CD8-positive, alpha-beta memory T cell (primary cell): ENCODE results near the gene RNF169. TPM values are rescaled to one million over a fixed set of nuclear protein-coding genes. Genes with fewer than 3 reads are reported as not detected.
"Not testable (repeated sequence)": the region's sequence is repeated elsewhere in the genome, so short reads cannot be mapped to it uniquely, and the experiment has no call there.

Source experiments
- CTCF ChIA-PET: fragments of 350-600 bp; sonication (Branson Sonifier 250); formaldehyde crosslinking; loops from one replicate; lab custom pipeline; 2021; ENCODE audit warnings: antibody characterized with exemption; lab: Charles Lee
- POLR2A ChIA-PET: fragments of 350-600 bp; sonication (Branson Sonifier 250); formaldehyde crosslinking; loops from one replicate; lab custom pipeline; 2021; ENCODE audit warnings: antibody characterized with exemption; lab: Charles Lee
- DNase-seq, 5 donors: peaks; one replicate each; pipeline versions ENCODE4 v3.0.0 to v3.0.0-alpha.2; 2020 to 2022; ENCODE audit warnings: mixed read lengths in 1 of 5
- H3K27ac ChIP-seq: one replicate; pipeline ENCODE4 v1.7.0; 2013; ENCODE audit warnings: low read depth, mild to moderate bottlenecking, low read length, moderate library complexity
- H3K27me3 ChIP-seq: 2 replicates; pipeline ENCODE4 v1.7.0; 2013; ENCODE audit warnings: low read length, mild to moderate bottlenecking; ENCODE audit not compliant: insufficient read depth, poor library complexity, severe bottlenecking
- H3K36me3 ChIP-seq: 2 replicates; pipeline ENCODE4 v1.7.0; 2013; ENCODE audit warnings: mild to moderate bottlenecking, low read length, moderate library complexity; ENCODE audit not compliant: insufficient read depth
- H3K4me1 ChIP-seq: 2 replicates; pipeline ENCODE4 v1.7.0; 2013; ENCODE audit warnings: mild to moderate bottlenecking, low read length, moderate library complexity; ENCODE audit not compliant: insufficient read depth
- H3K4me3 ChIP-seq: 2 replicates; pipeline ENCODE4 v1.7.0; 2013; ENCODE audit warnings: mild to moderate bottlenecking, low read length
- H3K9me3 ChIP-seq: 2 replicates; pipeline ENCODE4 v1.7.0; 2013; ENCODE audit warnings: mild to moderate bottlenecking, low read length
- H3K27ac Mint-ChIP-seq, 8 donors: one replicate each; pipeline ENCODE4 v1.8.0; 2020 to 2021; ENCODE audit warnings: mixed read lengths in 8 of 8, mild to moderate bottlenecking in 6 of 8, inconsistent platforms in 3 of 8, moderate library complexity in 3 of 8
- H3K27me3 Mint-ChIP-seq, 2 donors: one replicate each; pipeline ENCODE4 v1.8.0; 2020 to 2021; ENCODE audit warnings: mixed read lengths in 2 of 2, mild to moderate bottlenecking in 1 of 2, moderate library complexity in 1 of 2
- H3K36me3 Mint-ChIP-seq, 3 donors: one replicate each; pipeline ENCODE4 v1.8.0; 2020 to 2021; ENCODE audit warnings: mixed read lengths in 3 of 3, inconsistent platforms in 1 of 3, mild to moderate bottlenecking in 1 of 3
- H3K4me1 Mint-ChIP-seq, 3 donors: one replicate each; pipeline ENCODE4 v1.8.0; 2020 to 2021; ENCODE audit warnings: mixed read lengths in 3 of 3, inconsistent platforms in 1 of 3, mild to moderate bottlenecking in 1 of 3
- H3K4me3 Mint-ChIP-seq, 7 donors: one replicate each; pipeline ENCODE4 v1.8.0; 2020 to 2021; ENCODE audit warnings: mixed read lengths in 7 of 7, mild to moderate bottlenecking in 6 of 7, moderate library complexity in 4 of 7, inconsistent platforms in 2 of 7
- H3K9me3 Mint-ChIP-seq, 5 donors: one replicate each; pipeline ENCODE4 v1.8.0; 2020 to 2022; ENCODE audit warnings: mixed read lengths in 5 of 5, mild to moderate bottlenecking in 3 of 5, moderate library complexity in 2 of 5, inconsistent platforms in 1 of 5
- polyA plus RNA-seq: library from polyadenylated mRNA; unstranded; fragments of 300-500 nt; fragmentation: Illumina TruSeq; gene quantifications from one replicate; pipeline ENCODE4 v1.2.3, GENCODE V29; 2021
- total RNA-seq, 2 experiments: library from RNA; stranded (reverse); gene quantifications; one replicate each; pipeline ENCODE4 v1.2.3, GENCODE V29; 2021

RNF169 gene
- total and polyA plus RNA-seq, 3 experiments from 2014 or later, result 2.3 to 13.6 (median 13.4) TPM

DNA sequence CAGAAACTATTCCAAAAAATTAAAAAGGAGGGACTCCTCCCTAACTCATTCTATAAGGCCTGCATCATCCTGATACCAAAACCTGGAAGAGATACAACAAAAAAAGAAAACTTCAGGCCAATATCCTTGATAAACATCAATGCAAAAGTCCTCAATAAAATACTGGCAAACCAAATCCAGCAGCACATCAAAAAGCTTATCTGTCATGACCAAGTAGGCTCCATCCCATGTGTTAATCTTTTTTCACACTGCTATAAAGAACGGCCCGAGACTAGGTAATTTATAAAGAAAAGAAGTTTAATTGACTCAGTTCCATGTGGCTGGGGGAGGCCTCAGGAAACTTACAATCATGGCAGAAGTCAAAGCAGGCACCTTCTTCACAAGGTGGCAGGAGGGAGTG lies 76.9 kb downstream of the RNF169 start:
- H3K4me3 Mint-ChIP-seq, DNase-seq, H3K27me3 Mint-ChIP-seq, CTCF ChIA-PET, H3K27ac ChIP-seq, H3K4me1 ChIP-seq, H3K27me3 ChIP-seq, POLR2A ChIA-PET, H3K9me3 ChIP-seq, H3K4me3 ChIP-seq: not testable (repeated sequence)
- peaks cover 11% of the 10 kb centered on the region for H3K36me3 ChIP-seq
- Mint-ChIP-seq H3K36me3 (peaks cover 48 to 91% (median 70%) of the 10 kb centered on the region in 3 donors), H3K4me1 (peaks cover 6 to 26% (median 13%) of the 10 kb centered on the region in 3 donors), H3K27ac (peak overlapping the region in 3 of 8 donors; percentile 14 to 91 (median 38)), H3K9me3 (peaks cover 6 to 36% (median 30%) of the 10 kb centered on the region in 5 donors)

GRCh38 chr11:74826901-74827300 lies 78.3 kb downstream of the RNF169 start:
- POLR2A ChIA-PET, result no interaction called here
- H3K27me3 Mint-ChIP-seq, result no peaks in the 10 kb centered on the region
- peak overlapping the region in 2 of 8 donors; percentile 50 to 58 for H3K27ac Mint-ChIP-seq
- peaks cover 4 to 18% (median 14%) of the 10 kb centered on the region in 3 donors for H3K4me1 Mint-ChIP-seq
- H3K4me3 Mint-ChIP-seq, result no peak overlapping the region
- H3K4me1 ChIP-seq, result no peaks in the 10 kb centered on the region
- H3K36me3 Mint-ChIP-seq, result peaks cover 44 to 92% (median 66%) of the 10 kb centered on the region in 3 donors
- H3K27me3 ChIP-seq, result no peaks in the 10 kb centered on the region
- peaks cover 11% of the 10 kb centered on the region for H3K36me3 ChIP-seq
- DNase-seq, result no peak
- CTCF ChIA-PET, result no interaction called here
- peaks cover 6 to 36% (median 30%) of the 10 kb centered on the region in 5 donors for H3K9me3 Mint-ChIP-seq
- H3K9me3 ChIP-seq, result peaks cover 7% of the 10 kb centered on the region
- no peak overlapping the region for H3K4me3 ChIP-seq
- H3K27ac ChIP-seq, result no peak overlapping the region

- Mint-ChIP-seq H3K4me3 (no peak overlapping the region), H3K27me3 (no peaks in the 10 kb centered on the region), H3K9me3 (no peaks in the 10 kb centered on the region), H3K27ac (peak overlapping the region in 3 of 8 donors; percentile 18 to 50 (median 49)), H3K36me3 (peaks cover 13 to 86% (median 25%) of the 10 kb centered on the region in 3 donors), H3K4me1 (peaks cover 11 to 21% (median 11%) of the 10 kb centered on the region in 3 donors)
- H3K9me3 ChIP-seq, result no peaks in the 10 kb centered on the region
- peaks cover 14% of the 10 kb centered on the region for H3K36me3 ChIP-seq
- H3K4me3 ChIP-seq, result no peak overlapping the region
- ChIA-PET POLR2A (no interaction called here), CTCF (no interaction called here)
- no peaks in the 10 kb centered on the region for H3K27me3 ChIP-seq
- no peak overlapping the region for H3K27ac ChIP-seq
- no peaks in the 10 kb centered on the region for H3K4me1 ChIP-seq
- DNase-seq, result no peak
Measured at GRCh38 chr11:74837191-74837590, 88.5 kb downstream of the RNF169 start.

DNA sequence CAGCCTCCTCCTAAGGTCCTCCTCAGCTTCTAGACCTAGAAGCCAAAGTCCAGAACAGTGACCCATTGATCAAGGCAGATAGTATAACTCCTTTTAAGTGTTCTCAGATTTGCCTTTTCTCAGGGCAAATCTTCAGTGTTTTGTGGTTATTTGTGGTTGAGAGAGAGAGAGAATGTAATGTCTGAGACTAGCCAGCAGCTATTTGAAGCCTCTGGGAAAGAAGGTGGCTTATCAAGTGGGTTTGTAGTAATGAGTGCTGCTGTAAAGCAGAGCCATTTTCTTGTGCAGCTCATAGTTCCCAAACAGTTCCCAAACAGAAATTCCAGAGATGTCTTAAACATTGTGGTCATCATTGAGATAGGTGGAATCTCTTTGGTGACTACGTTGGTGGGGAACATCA lies 89.5 kb downstream of the RNF169 start:
- no peaks in the 10 kb centered on the region for H3K4me1 ChIP-seq
- no peak overlapping the region for H3K27ac ChIP-seq
- peaks cover 18% of the 10 kb centered on the region for H3K36me3 ChIP-seq
- peaks cover 13 to 91% (median 23%) of the 10 kb centered on the region in 3 donors for H3K36me3 Mint-ChIP-seq
- H3K27me3 Mint-ChIP-seq, result no peaks in the 10 kb centered on the region
- H3K9me3 Mint-ChIP-seq, result no peaks in the 10 kb centered on the region
- peaks cover 11 to 17% (median 11%) of the 10 kb centered on the region in 3 donors for H3K4me1 Mint-ChIP-seq
- peak overlapping the region; percentile 14 to 71 (median 34) for H3K27ac Mint-ChIP-seq
- H3K27me3 ChIP-seq, result no peaks in the 10 kb centered on the region
- DNase-seq, result no peak
- H3K4me3 ChIP-seq, result no peak overlapping the region
- H3K4me3 Mint-ChIP-seq, result no peak overlapping the region
- no peaks in the 10 kb centered on the region for H3K9me3 ChIP-seq
- ChIA-PET CTCF (no interaction called here), POLR2A (no interaction called here)

GRCh38 chr11:74839446-74839845 lies 90.8 kb downstream of the RNF169 start:
- no peaks in the 10 kb centered on the region for H3K27me3 Mint-ChIP-seq
- Histone ChIP-seq H3K27me3 (no peaks in the 10 kb centered on the region), H3K9me3 (no peaks in the 10 kb centered on the region), H3K4me3 (no peak overlapping the region), H3K27ac (no peak overlapping the region), H3K36me3 (peaks cover 26% of the 10 kb centered on the region), H3K4me1 (no peaks in the 10 kb centered on the region)
- no peak for DNase-seq
- H3K4me1 Mint-ChIP-seq, result peaks cover 7 to 17% (median 13%) of the 10 kb centered on the region in 3 donors
- CTCF ChIA-PET, result no interaction called here
- peak overlapping the region in 6 of 8 donors; percentile 7 to 73 (median 26) for H3K27ac Mint-ChIP-seq
- POLR2A ChIA-PET, result no interaction called here
- no peaks in the 10 kb centered on the region for H3K9me3 Mint-ChIP-seq
- H3K36me3 Mint-ChIP-seq, result peaks cover 22 to 91% (median 27%) of the 10 kb centered on the region in 3 donors
- H3K4me3 Mint-ChIP-seq, result no peak overlapping the region

- H3K27ac ChIP-seq, result no peak overlapping the region
- no peaks in the 10 kb centered on the region for H3K27me3 ChIP-seq
- no peaks in the 10 kb centered on the region for H3K9me3 ChIP-seq
- no peak for DNase-seq
- peak overlapping the region in 7 of 8 donors; percentile 8 to 84 (median 40) for H3K27ac Mint-ChIP-seq
- no peaks in the 10 kb centered on the region for H3K27me3 Mint-ChIP-seq
- no peaks in the 10 kb centered on the region for H3K9me3 Mint-ChIP-seq
- H3K4me1 Mint-ChIP-seq, result peaks cover 7 to 17% (median 13%) of the 10 kb centered on the region in 3 donors
- peaks cover 20 to 91% (median 25%) of the 10 kb centered on the region in 3 donors for H3K36me3 Mint-ChIP-seq
- H3K4me3 ChIP-seq, result no peak overlapping the region
- H3K4me1 ChIP-seq, result no peaks in the 10 kb centered on the region
- H3K4me3 Mint-ChIP-seq, result no peak overlapping the region
- CTCF ChIA-PET, result no interaction called here
- POLR2A ChIA-PET, result interaction anchor here (0.6 kb wide), 1 partner anchor 91 kb away, joined by 6 read pairs; no protein-coding TSS in a partner anchor
- H3K36me3 ChIP-seq, result peaks cover 26% of the 10 kb centered on the region
Measured at GRCh38 chr11:74839971-74840370, 91.3 kb downstream of the RNF169 start.

DNA sequence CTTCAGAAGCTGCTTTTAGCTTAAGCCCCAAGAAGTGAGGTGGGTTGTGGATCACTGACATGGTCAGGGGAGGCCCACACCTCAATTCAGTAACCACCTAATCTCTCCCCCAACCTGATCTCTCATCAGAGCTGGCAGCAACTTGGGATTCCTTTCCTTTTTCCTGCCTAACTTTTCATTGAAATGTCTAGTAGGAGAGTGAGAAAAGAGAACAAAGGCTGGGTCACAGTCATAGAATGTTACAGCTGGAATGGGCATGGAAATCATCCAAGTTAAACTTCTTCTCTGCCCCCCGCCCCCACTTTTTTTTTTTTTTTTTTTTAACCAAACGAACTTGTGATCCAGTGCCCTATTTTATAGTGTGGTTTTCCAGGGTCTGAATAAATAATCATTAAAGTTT lies 91.8 kb downstream of the RNF169 start:
- Mint-ChIP-seq H3K27ac (peak overlapping the region in 6 of 8 donors; percentile 8 to 84 (median 35)), H3K27me3 (no peaks in the 10 kb centered on the region), H3K36me3 (peaks cover 17 to 91% (median 24%) of the 10 kb centered on the region in 3 donors), H3K9me3 (no peaks in the 10 kb centered on the region), H3K4me3 (no peak overlapping the region), H3K4me1 (peaks cover 8 to 17% (median 15%) of the 10 kb centered on the region in 3 donors)
- Histone ChIP-seq H3K9me3 (no peaks in the 10 kb centered on the region), H3K27ac (no peak overlapping the region), H3K4me3 (no peak overlapping the region), H3K36me3 (peaks cover 31% of the 10 kb centered on the region), H3K4me1 (no peaks in the 10 kb centered on the region), H3K27me3 (no peaks in the 10 kb centered on the region)
- ChIA-PET CTCF (interaction anchor here (0.6 kb wide), 1 partner anchor 806 kb away, joined by 3 read pairs; no protein-coding TSS in a partner anchor), POLR2A (interaction anchor here (0.6 kb wide), 1 partner anchor 91 kb away, joined by 6 read pairs; no protein-coding TSS in a partner anchor)
- DNase-seq, result no peak

DNA sequence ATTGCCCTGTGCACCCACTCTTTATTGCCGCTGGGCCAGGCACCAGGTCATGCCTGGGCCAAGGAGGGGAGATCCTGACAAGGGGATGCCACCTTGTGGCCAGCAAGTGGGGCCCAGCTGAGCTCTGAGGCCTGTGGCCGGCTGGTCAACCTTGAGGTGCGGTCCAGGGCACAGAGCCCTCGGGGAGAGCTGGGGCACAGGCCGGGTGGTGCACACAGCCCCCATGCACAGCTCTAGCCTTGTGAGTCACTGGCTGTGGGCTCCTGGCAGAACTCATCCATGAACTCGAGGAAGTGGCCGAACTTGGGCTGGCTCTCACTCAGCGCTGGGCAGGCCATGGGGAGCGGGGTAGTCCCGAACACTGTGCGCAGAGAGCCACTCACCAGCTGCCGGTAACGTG lies 94.3 kb downstream of the RNF169 start:
- Histone ChIP-seq H3K27ac (no peak overlapping the region), H3K9me3 (no peaks in the 10 kb centered on the region), H3K36me3 (peaks cover 30% of the 10 kb centered on the region), H3K4me3 (no peak overlapping the region), H3K27me3 (no peaks in the 10 kb centered on the region), H3K4me1 (peaks cover 15% of the 10 kb centered on the region)
- DNase-seq, result no peak
- Mint-ChIP-seq H3K27me3 (no peaks in the 10 kb centered on the region), H3K4me1 (peaks cover 26 to 31% (median 28%) of the 10 kb centered on the region in 3 donors), H3K4me3 (no peak overlapping the region), H3K27ac (no peak overlapping the region), H3K9me3 (no peaks in the 10 kb centered on the region), H3K36me3 (peaks cover 10 to 89% (median 21%) of the 10 kb centered on the region in 3 donors)
- ChIA-PET CTCF (no interaction called here), POLR2A (no interaction called here)
